SU-DHL-6 (cell line): ENCODE data around the gene HPS6.

Source experiments
- H2AFZ ChIP-seq: fragments of 200-600 bp; sonication (generic); 2 replicates; pipeline ENCODE4 v1.6.1; 2014; ENCODE audit warnings: low read depth, mild to moderate bottlenecking, moderate library complexity, mixed read lengths, antibody characterized with exemption, low read length; ENCODE audit not compliant: severe bottlenecking
- H3F3A ChIP-seq: fragments of 200-600 bp; shearing (Covaris generic); 2 replicates; pipeline ENCODE4 v1.6.0; 2016; ENCODE audit warnings: antibody characterized with exemption, mild to moderate bottlenecking; ENCODE audit not compliant: insufficient read depth
- H3K27ac ChIP-seq: fragments of 200-600 bp; sonication (generic); 2 replicates; pipeline ENCODE4 v1.5.1; 2016; ENCODE audit warnings: low read depth, mild to moderate bottlenecking, low read length, moderate library complexity, mixed read lengths
- H3K27me3 ChIP-seq: fragments of 200-600 bp; sonication (generic), shearing (Covaris generic); 2 replicates; pipeline ENCODE4 v1.6.0; 2014; ENCODE audit warnings: mild to moderate bottlenecking, low read length
- H3K36me3 ChIP-seq: fragments of 200-600 bp; sonication (generic); 2 replicates; pipeline ENCODE4 v1.6.1; 2014; ENCODE audit warnings: mild to moderate bottlenecking, low read length, mixed read lengths
- H3K4me2 ChIP-seq: fragments of 300-600, 200-600 bp; shearing (Covaris generic), sonication (generic); 2 replicates; pipeline ENCODE4 v1.6.0; 2014; ENCODE audit warnings: low read length, low read depth, mild to moderate bottlenecking; ENCODE audit not compliant: poor library complexity, severe bottlenecking
- H3K4me3 ChIP-seq: fragments of 200-600 bp; sonication (generic); 2 replicates; pipeline ENCODE4 v1.5.1; 2014; ENCODE audit warnings: antibody characterized with exemption, low read length, mild to moderate bottlenecking, mixed read lengths; ENCODE audit not compliant: insufficient read depth, poor library complexity, severe bottlenecking
- H3K79me2 ChIP-seq: fragments of 200-600 bp; sonication (generic); 2 replicates; pipeline ENCODE4 v1.6.1; 2014; ENCODE audit warnings: mild to moderate bottlenecking, low read length, moderate library complexity; ENCODE audit not compliant: insufficient read depth
- H3K9ac ChIP-seq: fragments of 200-600 bp; sonication (generic); 2 replicates; pipeline ENCODE4 v1.7.0; 2014; ENCODE audit warnings: mild to moderate bottlenecking, low read length
- H3K9me2 ChIP-seq: fragments of 200-600 bp; sonication (generic); replicated peaks from 2 replicates; pipeline ENCODE4 v1.6.1; 2014; ENCODE audit warnings: low read length; ENCODE audit not compliant: insufficient read depth
- H3K9me3 ChIP-seq: fragments of 200-600 bp; sonication (generic); 2 replicates; pipeline ENCODE4 v1.6.1; 2014; ENCODE audit warnings: low read length, mixed read lengths; ENCODE audit not compliant: insufficient read depth
- H4K20me1 ChIP-seq: fragments of 200-600 bp; sonication (generic); 2 replicates; pipeline ENCODE4 v1.6.1; 2014; ENCODE audit warnings: low read depth, mild to moderate bottlenecking, antibody characterized with exemption, low read length, moderate library complexity, mixed read lengths
- EZH2phosphoT487 ChIP-seq: fragments of 200-600 bp; sonication (generic), shearing (Covaris generic); conservative IDR thresholded peaks from 2 replicates; pipeline ENCODE4 v1.6.1; 2018; ENCODE audit warnings: mild to moderate bottlenecking, antibody characterized with exemption, low read length, moderate library complexity, mixed read lengths
- TF ChIP-seq, protein P1 (sequence below): fragments of 200-600 bp; sonication (generic); IDR thresholded peaks from one replicate; pipeline ENCODE4 v1.5.1; 2017; ENCODE audit warnings: antibody characterized with exemption, mild to moderate bottlenecking, low read length, moderate library complexity; ENCODE audit not compliant: insufficient read depth, poor library complexity, severe bottlenecking

The HPS6 gene

DNA sequence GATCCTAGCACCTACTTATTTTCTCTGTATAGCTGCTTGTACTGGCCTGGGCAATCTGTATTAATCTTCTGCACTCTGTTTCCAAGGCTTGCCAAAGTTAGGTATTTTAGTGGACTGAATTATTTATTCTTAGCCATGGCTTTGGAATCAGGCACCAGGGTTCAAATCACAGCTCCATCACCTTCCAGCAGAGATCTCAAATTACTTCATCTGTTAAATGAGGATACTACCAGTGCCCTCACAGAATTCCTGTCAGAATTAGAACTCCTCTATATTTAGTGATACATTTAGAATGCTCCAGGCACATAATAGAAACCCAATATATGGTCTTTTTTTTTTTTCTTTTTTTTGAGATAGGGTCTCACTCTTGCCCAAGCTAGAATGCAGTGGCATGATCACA, 26.7 kb upstream of the HPS6 start:
- Histone ChIP-seq H3K9ac (no peak overlapping the region), H3K27ac (no peak overlapping the region), H3F3A (no peaks in the 10 kb centered on the region), H3K36me3 (no peaks in the 10 kb centered on the region), H2AFZ (no peak overlapping the region), H3K9me3 (no peaks in the 10 kb centered on the region), H3K27me3 (no peaks in the 10 kb centered on the region), H3K9me2 (no peaks in the 10 kb centered on the region), H3K4me3 (no peak overlapping the region), H3K4me2 (no peak overlapping the region), H4K20me1 (no peaks in the 10 kb centered on the region), H3K79me2 (peaks cover 31% of the 10 kb centered on the region)
- no peak for TF ChIP-seq EZH2phosphoT487
- TF ChIP-seq, protein P1, sequence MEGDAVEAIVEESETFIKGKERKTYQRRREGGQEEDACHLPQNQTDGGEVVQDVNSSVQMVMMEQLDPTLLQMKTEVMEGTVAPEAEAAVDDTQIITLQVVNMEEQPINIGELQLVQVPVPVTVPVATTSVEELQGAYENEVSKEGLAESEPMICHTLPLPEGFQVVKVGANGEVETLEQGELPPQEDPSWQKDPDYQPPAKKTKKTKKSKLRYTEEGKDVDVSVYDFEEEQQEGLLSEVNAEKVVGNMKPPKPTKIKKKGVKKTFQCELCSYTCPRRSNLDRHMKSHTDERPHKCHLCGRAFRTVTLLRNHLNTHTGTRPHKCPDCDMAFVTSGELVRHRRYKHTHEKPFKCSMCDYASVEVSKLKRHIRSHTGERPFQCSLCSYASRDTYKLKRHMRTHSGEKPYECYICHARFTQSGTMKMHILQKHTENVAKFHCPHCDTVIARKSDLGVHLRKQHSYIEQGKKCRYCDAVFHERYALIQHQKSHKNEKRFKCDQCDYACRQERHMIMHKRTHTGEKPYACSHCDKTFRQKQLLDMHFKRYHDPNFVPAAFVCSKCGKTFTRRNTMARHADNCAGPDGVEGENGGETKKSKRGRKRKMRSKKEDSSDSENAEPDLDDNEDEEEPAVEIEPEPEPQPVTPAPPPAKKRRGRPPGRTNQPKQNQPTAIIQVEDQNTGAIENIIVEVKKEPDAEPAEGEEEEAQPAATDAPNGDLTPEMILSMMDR = no peak

DNA sequence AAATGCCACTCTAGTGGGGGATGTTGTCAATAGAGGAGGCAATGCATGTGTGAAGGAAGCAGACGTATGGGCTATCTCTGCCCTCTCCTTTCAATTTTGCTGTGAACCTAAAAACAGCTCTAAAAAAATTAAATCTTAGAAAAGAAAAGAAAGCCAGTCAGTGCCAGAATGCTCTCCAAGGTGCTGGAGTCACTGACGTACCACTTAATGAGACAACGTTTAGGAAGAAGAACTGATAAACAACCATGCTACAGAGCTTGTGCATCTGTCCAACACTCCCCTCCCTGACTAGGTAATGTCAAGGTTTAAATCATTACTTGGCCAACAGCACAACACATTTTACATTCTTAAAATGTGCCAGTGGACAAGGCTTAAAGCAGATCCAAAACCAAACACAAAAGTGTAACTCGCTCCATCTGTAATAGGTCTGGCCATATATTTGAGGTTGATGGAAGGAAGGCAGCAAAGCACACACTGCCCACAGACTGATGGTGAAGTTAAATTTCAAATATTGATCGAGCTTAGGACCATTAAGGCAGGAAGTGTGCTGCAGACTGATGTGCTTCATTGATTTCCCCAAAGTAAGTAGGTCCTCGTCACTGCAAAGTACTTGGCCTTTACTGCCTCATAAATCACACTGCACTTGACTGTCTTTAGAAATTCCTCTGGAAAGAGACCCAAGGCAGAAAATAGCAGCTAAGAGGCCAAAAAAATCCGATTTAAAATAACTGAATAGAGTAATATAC, 24.7 kb upstream of the HPS6 start:
- Histone ChIP-seq H3K9me2 (no peaks in the 10 kb centered on the region), H3K4me2 (no peak overlapping the region), H3K36me3 (no peaks in the 10 kb centered on the region), H3K9me3 (no peaks in the 10 kb centered on the region), H3K9ac (no peak overlapping the region), H3K27me3 (no peaks in the 10 kb centered on the region), H2AFZ (no peak overlapping the region), H3K27ac (no peak overlapping the region), H3F3A (no peaks in the 10 kb centered on the region), H3K79me2 (peaks cover 46% of the 10 kb centered on the region), H4K20me1 (no peaks in the 10 kb centered on the region), H3K4me3 (no peak overlapping the region)
- TF ChIP-seq, protein P1 = no peak
- TF ChIP-seq EZH2phosphoT487 = no peak

DNA sequence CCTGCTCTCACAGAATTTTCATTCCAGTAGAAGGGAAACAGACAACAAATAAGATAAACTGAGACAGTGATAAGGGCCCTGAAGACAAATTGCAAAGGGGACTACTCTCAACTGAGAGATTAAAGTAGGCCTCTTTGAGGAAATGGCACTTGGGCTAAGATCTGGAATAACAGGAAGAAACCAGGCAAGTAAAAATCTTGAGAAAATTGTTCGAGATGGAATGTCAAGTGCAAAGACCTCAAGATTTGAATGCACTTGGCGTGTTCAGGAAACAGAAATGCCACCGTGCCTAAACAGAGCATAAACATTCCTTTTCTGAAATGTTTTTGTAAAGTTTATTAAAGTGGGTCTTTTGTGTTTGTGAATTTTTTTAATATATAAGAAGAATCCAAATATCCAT, 19.9 kb upstream of the HPS6 start:
- TF ChIP-seq, protein P1 = no peak
- TF ChIP-seq EZH2phosphoT487 = no peak
- H3K9ac ChIP-seq = no peak overlapping the region
- H3K4me3 ChIP-seq = no peak overlapping the region
- H3F3A ChIP-seq = no peaks in the 10 kb centered on the region
- H3K27me3 ChIP-seq = no peaks in the 10 kb centered on the region
- H3K27ac ChIP-seq = no peak overlapping the region
- no peak overlapping the region for H3K4me2 ChIP-seq
- no peaks in the 10 kb centered on the region for H3K36me3 ChIP-seq
- no peak overlapping the region for H2AFZ ChIP-seq
- peaks cover 82% of the 10 kb centered on the region for H3K79me2 ChIP-seq
- no peaks in the 10 kb centered on the region for H3K9me3 ChIP-seq
- no peaks in the 10 kb centered on the region for H3K9me2 ChIP-seq
- 0 out of 2 replicates have a peak, but pooled peaks cover 3% of the 10 kb centered on the region for H4K20me1 ChIP-seq
